SHP77 (cell line): ENCODE data around the gene PPA2.

Source experiments
- DNase-seq, 2 experiments: peaks; one replicate each; lab custom pipeline; 2025; lab: John Stamatoyannopoulos, UW

Gene PPA2

DNA sequence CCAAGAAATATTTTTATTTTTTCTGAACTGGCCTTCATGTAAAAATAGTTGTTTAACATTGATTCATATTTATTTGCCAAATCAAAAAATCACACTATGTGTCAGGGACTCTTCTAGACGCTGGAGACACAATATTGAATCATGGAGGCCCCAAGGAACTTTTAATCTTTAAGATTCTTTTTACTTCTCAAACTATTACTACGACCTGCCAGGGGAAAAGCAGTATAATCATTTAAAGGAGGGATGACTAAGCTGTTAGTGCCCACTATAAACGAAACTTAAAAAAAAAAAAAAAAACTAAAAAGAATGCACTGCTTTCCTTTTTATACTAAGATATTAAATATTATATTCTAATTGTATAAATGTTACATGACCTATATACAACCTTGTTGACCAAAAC is 84.7 kb downstream of the PPA2 start:
- no peak for DNase-seq

DNA sequence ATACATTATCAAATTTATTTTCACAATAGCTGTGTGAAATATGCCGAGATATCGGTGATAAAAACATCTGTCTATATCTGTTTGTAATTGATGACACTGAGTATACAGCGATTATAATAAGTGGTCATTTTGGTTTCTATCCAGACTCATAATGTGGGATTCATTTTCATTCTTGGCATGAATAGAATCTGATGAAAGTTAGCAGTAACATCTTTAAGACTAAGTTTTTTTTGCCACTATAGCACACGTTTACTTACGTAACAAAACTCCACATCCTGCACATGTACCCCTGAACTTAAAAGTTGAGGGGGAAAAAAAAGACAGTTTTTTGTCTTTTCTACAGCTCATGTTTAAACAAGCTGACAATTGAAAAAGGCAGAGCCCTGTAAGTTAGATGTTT is 86.4 kb downstream of the PPA2 start:
- DNase-seq, result no peak

DNA sequence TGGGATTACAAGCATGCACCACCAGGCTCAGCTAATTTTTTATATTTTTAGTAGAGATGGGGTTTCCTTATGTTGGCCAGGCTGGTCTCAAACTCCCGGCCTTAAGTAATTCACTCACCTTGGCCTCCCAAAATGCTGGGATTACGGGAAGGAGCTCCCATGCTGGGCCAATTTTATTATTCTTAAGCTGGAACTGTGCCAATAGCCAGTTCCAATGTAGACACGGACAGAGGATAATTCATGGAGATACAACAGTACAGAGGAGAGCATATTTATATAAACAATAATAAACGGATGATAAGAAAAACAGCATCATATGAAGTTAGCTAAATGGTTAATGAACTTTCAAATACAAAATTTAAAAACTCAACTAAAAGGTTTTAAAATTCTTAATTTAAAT is 87.8 kb downstream of the PPA2 start:
- DNase-seq, result no peak

DNA sequence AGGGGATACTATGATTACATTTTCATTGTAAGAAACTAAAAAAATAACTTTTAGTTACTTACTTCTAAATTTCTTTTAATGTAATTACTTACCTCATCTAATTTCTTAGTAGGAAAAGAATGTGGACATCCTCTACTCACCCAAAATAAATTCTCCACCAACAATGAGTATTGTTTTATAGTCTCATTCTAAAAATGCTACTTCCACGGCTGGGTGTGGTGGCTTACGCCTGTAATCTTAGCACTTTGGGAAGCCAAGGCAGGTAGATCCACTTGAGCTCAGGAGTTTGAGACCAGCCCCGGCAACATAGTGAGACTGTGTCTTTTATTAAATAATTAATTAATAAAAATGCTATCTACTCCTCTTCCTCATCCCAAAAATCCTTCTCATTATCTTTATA is 99.8 kb downstream of the PPA2 start:
- no peak for DNase-seq

- DNase-seq, result no peak
Observed at GRCh38 chr4:105373324-105373723, 100.5 kb downstream of the PPA2 start.

GRCh38 chr4:105369988-105370387 is 103.9 kb downstream of the PPA2 start:
- DNase-seq, result no peak

DNA sequence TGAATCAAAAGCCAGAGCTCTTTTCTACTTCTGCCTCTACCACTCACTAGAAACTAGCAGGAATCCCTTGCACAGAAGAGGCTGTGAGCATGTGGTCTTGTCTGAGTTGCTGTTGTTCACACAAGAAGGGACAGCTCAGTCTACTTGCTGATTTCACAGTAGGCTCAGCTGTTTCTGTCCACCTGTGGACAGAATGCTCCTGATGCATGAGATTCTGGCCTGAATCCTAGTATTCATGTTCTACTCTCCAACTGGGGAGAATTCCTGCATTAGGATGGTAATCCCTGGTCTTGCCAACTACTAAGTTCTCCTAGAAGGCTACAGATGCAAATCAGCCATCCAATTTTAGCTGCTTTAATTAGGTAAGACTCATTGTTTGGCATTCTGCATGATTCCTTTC is 112.8 kb downstream of the PPA2 start:
- no peak for DNase-seq

DNA sequence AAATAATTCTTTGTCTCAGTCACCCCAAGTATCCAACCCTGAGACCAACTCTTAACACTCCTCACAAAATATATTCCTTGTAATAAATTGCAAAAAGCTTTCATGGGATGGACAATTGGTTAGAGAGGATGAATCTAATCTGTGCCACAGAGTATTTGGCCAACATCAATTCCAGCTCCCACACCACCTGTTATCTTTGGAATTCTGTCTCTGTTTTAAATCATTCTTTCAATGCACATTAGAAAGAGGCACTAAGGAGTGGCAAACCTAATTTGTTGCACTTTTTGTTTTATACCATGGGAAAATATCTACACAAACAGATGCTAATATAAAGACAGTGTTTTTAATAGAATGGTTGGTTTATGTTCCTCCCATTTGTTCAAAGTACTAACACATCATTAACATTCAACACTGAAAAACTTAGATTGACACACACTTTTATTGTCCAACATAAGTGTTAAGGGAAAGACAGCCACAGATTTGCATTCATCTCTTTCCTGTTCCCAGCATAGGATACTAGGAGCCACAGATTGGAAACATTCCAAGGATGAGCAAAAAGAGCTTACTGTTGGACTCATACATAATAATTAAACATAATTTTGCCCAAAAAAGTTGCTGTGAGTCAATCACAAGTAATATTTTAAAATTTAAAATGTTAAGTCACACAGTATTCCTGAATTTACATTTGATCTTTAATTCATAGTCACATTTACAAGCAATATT is 116.4 kb downstream of the PPA2 start:
- no peak for DNase-seq

- DNase-seq, result no peak
Observed at GRCh38 chr4:105356194-105356593, 117.7 kb downstream of the PPA2 start.

GRCh38 chr4:105352826-105353225 is 121.0 kb downstream of the PPA2 start:
- no peak for DNase-seq

GRCh38 chr4:105351861-105352260 is 122.0 kb downstream of the PPA2 start:
- DNase-seq, result no peak

DNA sequence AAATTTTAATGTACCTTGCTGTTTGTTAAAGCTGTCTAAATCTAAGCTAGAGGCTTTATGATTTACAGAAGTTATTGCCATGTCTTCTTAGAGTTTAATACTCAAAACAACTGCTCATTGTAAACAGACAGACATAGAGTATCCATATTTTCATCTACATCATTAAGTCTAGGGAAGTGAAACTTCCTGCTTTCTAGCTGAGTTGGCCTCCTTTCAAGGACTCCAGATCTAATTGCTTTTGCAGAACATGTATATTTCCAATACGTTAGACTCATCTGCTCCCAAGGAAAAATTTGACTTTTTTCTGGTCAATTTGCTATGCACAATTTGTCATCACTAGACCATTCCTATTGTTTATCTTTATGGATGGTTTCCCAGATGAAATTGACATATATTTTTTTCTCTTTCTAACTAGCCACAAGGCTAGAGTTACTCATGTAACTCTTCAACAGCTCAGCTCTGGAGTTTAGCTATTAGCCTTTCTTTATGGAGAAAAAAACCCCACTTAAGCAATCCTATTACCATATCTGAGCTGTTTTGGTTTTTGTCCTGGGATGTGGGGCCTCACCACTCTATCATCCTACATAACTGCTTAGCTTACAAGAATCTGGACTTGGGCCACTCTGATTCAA is 122.9 kb downstream of the PPA2 start:
- no peak for DNase-seq

GRCh38 chr4:105348719-105349118 is 125.1 kb downstream of the PPA2 start:
- DNase-seq, result no peak

GRCh38 chr4:105346869-105347268 is 127.0 kb downstream of the PPA2 start:
- no peak for DNase-seq

DNA sequence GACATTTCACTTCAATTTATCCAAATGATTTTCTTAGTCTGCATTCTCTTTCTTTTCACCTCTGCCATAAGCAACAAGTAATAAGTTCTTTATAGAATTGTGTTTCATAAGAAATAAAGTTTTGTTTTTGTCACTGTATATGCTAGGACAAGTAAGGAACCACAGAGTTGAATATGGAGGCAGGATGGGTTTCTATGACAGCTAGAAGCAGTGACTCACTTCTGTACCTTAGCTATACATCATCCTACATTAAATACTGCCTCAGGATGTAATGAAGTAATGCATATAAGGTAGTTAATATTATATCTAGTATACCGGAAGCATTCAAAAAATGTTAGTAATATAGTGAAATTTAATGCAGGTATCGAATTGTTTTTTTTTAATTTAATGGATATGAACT is 128.0 kb downstream of the PPA2 start:
- DNase-seq, result no peak

GRCh38 chr4:105345358-105345757 is 128.5 kb downstream of the PPA2 start:
- DNase-seq, result no peak

DNA sequence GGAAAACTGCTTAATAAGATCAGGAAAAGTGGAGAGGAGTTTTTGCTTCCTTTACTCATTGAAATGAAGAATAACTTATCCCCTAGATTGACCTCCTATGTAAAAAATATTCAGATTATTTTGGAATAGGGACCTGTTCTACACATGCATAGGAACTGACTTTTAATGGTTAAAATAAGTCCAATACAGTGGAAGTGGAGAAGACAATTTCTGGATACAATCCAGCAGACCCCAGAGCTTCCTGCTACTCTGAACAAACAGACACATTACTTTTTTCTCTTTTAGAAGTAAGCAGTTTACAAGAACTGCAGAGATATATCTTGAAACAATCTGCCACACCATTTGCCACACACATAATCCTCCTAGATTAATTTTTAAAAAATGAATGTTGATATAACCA is 129.7 kb downstream of the PPA2 start:
- no peak for DNase-seq

DNA sequence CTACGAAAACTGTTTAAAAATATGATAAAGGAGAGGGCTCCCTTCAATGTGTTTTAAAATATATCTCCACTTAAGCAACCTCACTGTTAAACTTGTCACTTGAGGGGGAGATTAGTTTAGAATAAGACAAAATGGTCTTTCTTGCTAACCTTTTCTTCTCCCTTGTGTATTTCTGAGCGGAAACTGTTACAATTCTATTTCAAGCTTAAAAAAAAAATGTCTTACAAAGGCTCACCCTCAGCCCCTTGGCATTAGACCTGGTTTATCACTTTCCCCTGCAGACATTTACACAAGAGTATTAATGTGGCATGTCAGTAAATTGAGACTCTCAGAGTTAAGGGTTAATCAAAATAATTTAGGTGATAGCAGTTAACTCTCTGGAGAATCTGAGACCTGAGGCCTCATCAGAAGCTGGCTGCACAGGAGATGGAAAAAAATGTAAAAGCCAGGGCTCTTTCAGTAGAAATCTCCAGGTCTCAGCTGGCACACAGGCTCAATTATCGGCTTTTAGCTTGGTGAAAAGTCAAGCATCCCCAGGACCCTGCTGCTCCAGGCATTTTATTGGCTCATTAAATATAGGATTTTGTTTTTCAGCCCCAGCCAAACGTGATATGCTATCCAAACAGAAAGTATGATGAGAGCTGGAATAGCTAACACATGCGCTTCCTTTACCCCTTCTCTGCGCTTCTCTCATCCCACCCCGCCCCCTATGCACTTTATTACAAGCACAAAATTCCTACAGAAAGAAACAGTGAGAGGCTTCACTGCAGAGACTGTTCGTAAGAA is 130.5 kb downstream of the PPA2 start:
- DNase-seq, result no peak

DNA sequence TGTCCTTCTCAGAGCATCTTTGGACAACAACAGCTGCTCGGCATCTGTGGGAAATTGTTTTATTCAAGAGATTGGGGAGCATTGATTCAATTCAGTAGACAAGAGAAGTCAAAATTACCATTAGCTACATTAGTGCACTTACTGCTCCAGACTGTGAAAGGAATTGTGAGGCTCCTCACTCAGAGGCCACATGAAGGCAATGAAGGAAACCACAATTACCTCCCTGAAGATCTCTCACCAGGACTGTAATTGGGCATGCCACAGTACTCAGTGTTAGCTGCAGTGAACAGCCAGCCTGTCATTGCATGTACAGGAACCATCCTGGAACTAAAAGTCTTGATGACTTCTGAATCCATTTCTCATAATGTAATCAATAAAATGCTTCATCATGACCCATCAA is 144.8 kb downstream of the PPA2 start:
- no peak for DNase-seq

- no peak for DNase-seq
Observed at GRCh38 chr4:105327956-105328355, 145.9 kb downstream of the PPA2 start.

- DNase-seq, result no peak
Observed at GRCh38 chr4:105327222-105327621, 146.6 kb downstream of the PPA2 start.
